Aorta (tissue), 5 donors: ENCODE data around the gene MEDAG. TPM values are rescaled to one million over a fixed set of nuclear protein-coding genes. Genes with fewer than 3 reads are reported as not detected.

ENCODE experiments used
- ATAC-seq: fragments of 200-7000 bp; cut with Tn5 transposase; one replicate; pipeline ENCODE4 v1.9.1; 2022; ENCODE audit warnings: moderate library complexity; ENCODE audit not compliant: low FRiP score
- DNase-seq, 2 donors: peaks; one replicate each; pipeline ENCODE4 v3.0.0-alpha.2; 2020
- H3K27ac ChIP-seq, 2 donors: one replicate each; pipeline ENCODE4 v1.5.1; 2013; ENCODE audit warnings: low read length in 2 of 2, mild to moderate bottlenecking in 2 of 2, moderate library complexity in 2 of 2, control low read depth in 1 of 2, inconsistent platforms in 1 of 2, low read depth in 1 of 2
- H3K27me3 ChIP-seq, 2 donors: one replicate each; pipeline ENCODE4 v1.6.1; 2013; ENCODE audit warnings: control low read depth in 1 of 2, low read length in 1 of 2, mild to moderate bottlenecking in 1 of 2, moderate library complexity in 1 of 2; ENCODE audit not compliant: insufficient read depth in 2 of 2, control insufficient read depth in 1 of 2
- H3K36me3 ChIP-seq, 2 donors: one replicate each; pipeline ENCODE4 v1.6.1; 2013; ENCODE audit warnings: control low read depth in 1 of 2, low read length in 1 of 2, mild to moderate bottlenecking in 1 of 2; ENCODE audit not compliant: insufficient read depth in 2 of 2, control insufficient read depth in 1 of 2
- H3K4me1 ChIP-seq, 2 donors: one replicate each; pipeline ENCODE4 v1.6.1; 2013; ENCODE audit warnings: low read length in 2 of 2, control low read depth in 1 of 2, mild to moderate bottlenecking in 1 of 2, moderate library complexity in 1 of 2; ENCODE audit not compliant: insufficient read depth in 2 of 2, control insufficient read depth in 1 of 2
- H3K4me3 ChIP-seq, 2 donors: one replicate each; pipeline ENCODE4 v1.5.1; 2013; ENCODE audit warnings: low read length in 2 of 2, control low read depth in 1 of 2, mild to moderate bottlenecking in 1 of 2
- H3K9me3 ChIP-seq: one replicate; pipeline ENCODE4 v1.6.1; 2013; ENCODE audit warnings: mild to moderate bottlenecking, low read length; ENCODE audit not compliant: control insufficient read depth
- WGBS, 2 donors: extraction: QIAGEN DNeasy Blood & Tissue Kit; methylation state at CpG; one replicate each; pipeline ENCODE4 v1.1.7; 2013; 5-methylcytosine and 5-hydroxymethylcytosine counted together
- intact Hi-C, 2 donors: fragments of 100-400 bp; cut with DNase I; formaldehyde crosslinking; loops; one replicate each; pipeline versions ENCODE4 v1.14.2 to v1.15.0; 2022
- polyA plus RNA-seq, 2 donors: library from polyadenylated mRNA; stranded (reverse); fragments of 200-250 nt; gene quantifications; one replicate each; pipeline ENCODE4 v1.2.3, GENCODE V29; 2013
- total RNA-seq, 2 donors: library from RNA; stranded (reverse); fragmentation: NEBNext Ultra II Directional; extraction: Animal tissue kit (Norgen Biotek cat#: 25700); gene quantifications; one replicate each; pipeline ENCODE4 v1.2.1, GENCODE V29; 2021
- donor health status: healthy with polysubstance abuse.
- donor health status: Bipolar disorder and iron deficiency.
- donor health status: DM: no; HTN: no; CAD: no.
- donor health status: DM: no; HTN: no; CAD: no.
- donor health status: DM: yes; HTN: yes; CAD: no.

Gene MEDAG
- total and polyA plus RNA-seq, 4 donors: 60.2 to 188 (median 155) TPM

DNA sequence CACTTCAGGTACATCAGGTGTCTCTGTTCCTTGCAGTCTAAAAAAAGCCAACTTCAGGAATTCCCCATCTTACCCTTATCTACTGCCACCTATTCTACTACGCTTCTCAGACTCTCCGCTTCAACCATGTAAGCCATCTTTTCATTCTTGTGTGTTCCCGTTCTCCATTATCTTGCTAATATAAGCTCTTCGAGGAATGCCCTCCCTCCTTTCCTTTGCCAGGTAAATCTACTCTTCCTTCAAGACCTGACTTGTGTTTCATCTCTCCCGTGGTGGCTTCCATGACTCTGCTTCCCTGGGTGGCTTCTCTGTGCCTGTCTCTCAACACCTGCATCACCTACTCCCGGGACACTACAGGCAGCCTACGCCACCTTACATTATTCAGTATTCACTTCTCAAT is 42.3 kb upstream of the MEDAG start:
- 87 to 91% methylated on average over 7 of the region's 7 CpGs for WGBS, 2 donors
- Histone ChIP-seq H3K27ac (peak overlapping the region; percentile 81 to 86), H3K36me3 (no peaks in the 10 kb centered on the region), H3K9me3 (no peaks in the 10 kb centered on the region), H3K27me3 (no peaks in the 10 kb centered on the region), H3K4me1 (peaks cover 0 to 2% of the 10 kb centered on the region in 2 donors), H3K4me3 (no peak overlapping the region)
- intact Hi-C loops: loop anchor here (2.0 to 10.0 kb wide), 5 partner anchors 15 to 439 kb away; partner anchors contain the start of gene UBE2L5 (in 1 of the 2)
- ATAC-seq: no peak
- no peak for DNase-seq

DNA sequence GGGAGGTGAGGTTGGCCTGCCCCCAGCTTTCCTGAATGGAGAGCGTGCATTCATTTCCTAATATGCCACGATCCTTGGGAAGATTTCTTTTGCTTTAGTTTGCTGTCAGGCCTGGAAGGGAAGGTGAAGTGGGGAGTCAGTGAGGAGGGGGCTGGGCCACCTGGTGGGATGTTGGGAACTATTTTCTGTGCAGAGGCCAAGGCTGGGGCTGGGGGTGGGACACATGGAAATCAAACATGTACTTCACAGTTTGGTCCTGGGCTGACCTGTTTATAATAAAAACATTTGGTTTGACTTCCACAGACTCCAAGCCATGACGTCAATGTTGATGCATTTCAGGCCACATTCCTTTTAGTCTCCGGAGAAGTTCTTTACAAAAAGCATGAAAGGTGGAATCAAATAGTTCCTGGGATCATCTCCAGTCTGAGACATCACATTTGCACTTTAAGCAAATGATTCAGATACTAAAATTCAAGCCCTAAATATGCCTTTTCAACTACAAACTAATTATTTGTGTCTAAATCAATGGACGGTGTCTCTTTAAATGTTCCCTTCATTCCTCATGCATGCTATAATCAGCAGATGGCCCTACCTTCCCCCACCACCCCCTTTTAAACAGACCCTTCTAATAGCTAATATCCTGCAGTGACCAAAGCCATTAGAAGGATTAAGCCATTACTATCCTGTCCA is 41.5 kb upstream of the MEDAG start:
- peaks cover 2 to 3% of the 10 kb centered on the region in 2 donors for H3K4me1 ChIP-seq
- WGBS, 2 donors: 4 to 11% methylated on average over 5 of the region's 5 CpGs
- no peaks in the 10 kb centered on the region for H3K27me3 ChIP-seq
- no peak overlapping the region for H3K4me3 ChIP-seq
- ATAC-seq (peak; percentile 40), DNase-seq (no peak)
- H3K9me3 ChIP-seq: no peaks in the 10 kb centered on the region
- intact Hi-C loops: loop anchor here (2.0 to 10.0 kb wide), 6 partner anchors 16 to 440 kb away; partner anchors contain the start of genes UBE2L5 (in 1 of the 2) and USPL1 (in 1 of the 2)
- no peaks in the 10 kb centered on the region for H3K36me3 ChIP-seq
- H3K27ac ChIP-seq: peak overlapping the region; percentile 81 to 86

DNA sequence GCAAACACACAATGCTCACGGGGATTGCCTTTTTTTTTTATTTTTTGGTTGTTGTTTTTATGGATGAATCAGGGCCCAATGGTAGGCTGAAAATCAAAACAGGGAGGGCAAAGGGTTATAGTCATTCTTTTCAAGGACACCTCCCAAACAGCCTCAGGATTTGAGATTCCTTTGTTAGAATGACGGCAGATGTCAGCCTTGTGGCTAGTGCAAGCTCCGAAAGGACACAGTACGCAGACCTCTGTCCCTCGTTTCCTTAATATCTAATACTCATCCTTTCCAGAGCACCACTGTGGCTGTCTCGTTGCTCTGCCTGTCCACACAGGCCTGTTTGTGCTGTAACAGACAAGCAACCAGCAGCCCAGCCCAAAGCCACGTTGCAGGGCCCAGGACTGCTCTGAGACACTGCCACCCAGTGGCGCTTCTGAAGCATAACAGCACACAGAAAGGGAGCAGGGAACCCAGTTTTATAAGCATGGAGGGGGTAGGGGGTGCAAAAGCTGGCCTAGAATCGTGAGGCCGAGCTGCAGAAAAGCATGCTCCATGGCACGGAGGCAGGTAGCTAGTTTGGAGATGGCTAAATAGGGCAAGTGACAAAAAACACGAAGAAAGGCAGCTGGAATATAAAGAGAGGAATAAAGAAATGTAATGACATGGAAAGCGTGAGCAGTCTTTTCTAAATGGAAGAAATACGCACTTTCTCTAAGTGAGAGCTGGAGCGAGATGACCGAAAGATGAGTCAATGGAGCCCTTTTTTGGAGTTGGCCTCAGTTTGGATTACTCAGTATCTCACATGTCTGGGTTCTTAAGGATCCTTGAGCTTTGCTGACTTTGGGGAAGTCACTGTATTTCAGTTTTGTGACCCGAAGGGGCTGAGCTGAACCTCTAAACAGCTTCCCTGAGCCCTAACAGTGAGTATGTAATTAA is 40.7 kb upstream of the MEDAG start:
- ATAC-seq (peak; percentile 93), DNase-seq (peak; percentile 87 to 89)
- Histone ChIP-seq H3K4me1 (peaks cover 2 to 3% of the 10 kb centered on the region in 2 donors), H3K36me3 (no peaks in the 10 kb centered on the region), H3K4me3 (no peak overlapping the region), H3K27me3 (no peaks in the 10 kb centered on the region), H3K27ac (peak overlapping the region; percentile 56 to 81), H3K9me3 (no peaks in the 10 kb centered on the region)
- WGBS, 2 donors: 14 to 17% methylated on average over 17 of the region's 17 CpGs
- intact Hi-C loops: loop anchor here (2.0 to 10.0 kb wide), 5 partner anchors 15 to 441 kb away; partner anchors contain the start of genes UBE2L5 (in 1 of the 2) and USPL1 (in 1 of the 2)

DNA sequence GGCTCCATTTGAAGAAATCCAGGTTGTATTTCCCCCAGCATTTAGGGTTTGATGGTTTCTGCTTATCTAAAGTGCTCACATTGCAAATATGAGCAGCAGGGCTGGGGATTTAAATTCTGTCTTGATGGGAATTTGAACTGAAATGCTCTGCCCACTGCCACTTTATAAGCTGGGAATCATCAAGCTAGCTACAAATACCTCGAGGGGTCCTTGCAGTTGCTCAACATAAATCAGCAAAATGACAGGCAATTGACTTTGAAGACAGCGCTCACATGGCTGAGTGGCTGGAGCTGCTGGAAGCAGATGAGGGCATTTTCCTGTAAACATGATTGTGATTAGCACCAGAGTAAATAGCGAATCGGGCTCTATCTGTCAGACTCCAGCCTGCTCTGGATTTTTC is 39.4 kb upstream of the MEDAG start:
- H3K4me1 ChIP-seq: peaks cover 2 to 3% of the 10 kb centered on the region in 2 donors
- no peak overlapping the region for H3K27ac ChIP-seq
- no peaks in the 10 kb centered on the region for H3K36me3 ChIP-seq
- ATAC-seq: no peak
- H3K4me3 ChIP-seq: no peak overlapping the region
- no peaks in the 10 kb centered on the region for H3K27me3 ChIP-seq
- no peaks in the 10 kb centered on the region for H3K9me3 ChIP-seq
- DNase-seq: no peak
- intact Hi-C loops: loop anchor here (5.0 to 10.0 kb wide), 3 partner anchors 59 to 442 kb away; partner anchors contain the start of genes UBE2L5 (in 1 of the 2) and USPL1 (in 1 of the 2)
- WGBS, 2 donors: 84 to 89% methylated on average over 4 of the region's 4 CpGs

DNA sequence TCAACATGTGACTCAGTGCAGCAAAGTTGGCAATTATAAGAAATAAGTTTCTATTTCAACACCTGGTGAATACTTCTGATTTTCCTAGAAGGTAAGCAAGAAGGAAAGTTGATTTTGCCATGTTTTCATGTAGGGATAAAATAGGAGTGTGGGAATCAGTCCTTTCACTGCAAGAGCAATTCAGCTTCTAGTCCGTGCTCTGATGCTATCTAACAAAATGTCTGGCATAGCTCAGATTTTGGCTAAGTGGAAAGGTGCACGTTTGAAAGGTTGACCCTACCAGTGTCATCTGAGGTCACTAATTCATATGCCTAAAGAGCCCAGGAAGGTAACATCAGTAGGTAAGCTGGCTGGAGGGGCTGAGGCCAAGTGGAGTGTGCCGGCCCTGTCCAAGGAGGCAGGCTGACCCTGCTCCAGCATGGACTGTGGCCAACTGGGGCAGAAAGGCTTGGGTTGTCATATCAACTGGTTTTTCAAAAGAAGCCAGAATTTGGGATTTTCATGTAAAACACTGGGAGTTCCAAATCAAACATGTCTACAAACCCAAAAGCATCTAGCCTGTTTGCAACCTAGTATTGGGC is 38.9 kb upstream of the MEDAG start:
- H3K27me3 ChIP-seq: no peaks in the 10 kb centered on the region
- WGBS, 2 donors: 48 to 49% methylated on average over 3 of the region's 3 CpGs
- DNase-seq: no peak
- H3K4me3 ChIP-seq: no peak overlapping the region
- H3K27ac ChIP-seq: no peak overlapping the region
- no peak for ATAC-seq
- H3K9me3 ChIP-seq: no peaks in the 10 kb centered on the region
- intact Hi-C loops: loop anchor here (5.0 to 10.0 kb wide), 3 partner anchors 60 to 442 kb away; partner anchors contain the start of genes UBE2L5 (in 1 of the 2) and USPL1 (in 1 of the 2)
- no peaks in the 10 kb centered on the region for H3K36me3 ChIP-seq
- peaks cover 2 to 3% of the 10 kb centered on the region in 2 donors for H3K4me1 ChIP-seq

DNA sequence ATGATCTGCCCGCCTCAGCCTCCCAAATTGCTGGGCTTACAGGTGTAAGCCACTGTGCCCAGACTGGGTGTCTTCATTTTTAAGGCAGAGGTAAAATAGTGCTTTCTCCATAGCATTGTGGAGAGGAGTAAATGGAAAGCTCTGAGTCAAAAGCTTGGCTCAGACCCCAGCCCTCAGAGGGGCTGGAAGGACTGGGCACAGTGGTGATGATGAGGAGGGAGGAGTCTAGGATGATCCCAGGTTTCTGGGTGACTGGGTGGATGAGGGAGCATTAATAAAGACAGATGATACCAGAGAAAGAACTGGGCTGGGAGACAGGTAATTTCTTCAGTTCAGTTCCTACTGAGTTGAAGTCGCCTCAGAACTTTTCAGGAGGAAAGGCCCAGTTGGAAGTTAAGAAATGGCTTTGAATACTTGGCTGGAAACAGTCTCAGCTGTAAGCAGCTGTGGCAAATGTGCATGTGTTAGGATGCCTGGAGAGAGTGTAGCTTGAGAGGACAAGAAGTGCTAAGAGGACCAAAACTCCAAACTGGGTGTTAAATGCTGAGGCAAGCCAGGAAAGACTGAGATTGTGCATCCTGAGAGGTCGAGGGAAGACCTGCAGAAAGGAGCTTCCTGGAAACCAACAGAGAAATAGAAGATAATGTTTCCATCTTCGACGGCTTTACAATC is 37.1 kb upstream of the MEDAG start:
- ATAC-seq (no peak), DNase-seq (no peak)
- Histone ChIP-seq H3K36me3 (no peaks in the 10 kb centered on the region), H3K27ac (peak overlapping the region; percentile 70 to 75), H3K27me3 (no peaks in the 10 kb centered on the region), H3K4me1 (peaks cover 5% of the 10 kb centered on the region in 2 donors), H3K4me3 (no peak overlapping the region), H3K9me3 (no peaks in the 10 kb centered on the region)
- 81 to 83% methylated on average over 5 of the region's 5 CpGs for WGBS, 2 donors
- intact Hi-C loops: loop anchor here (5.0 to 10.0 kb wide), 3 partner anchors 62 to 444 kb away; partner anchors contain the start of genes UBE2L5 (in 1 of the 2) and USPL1 (in 1 of the 2)

DNA sequence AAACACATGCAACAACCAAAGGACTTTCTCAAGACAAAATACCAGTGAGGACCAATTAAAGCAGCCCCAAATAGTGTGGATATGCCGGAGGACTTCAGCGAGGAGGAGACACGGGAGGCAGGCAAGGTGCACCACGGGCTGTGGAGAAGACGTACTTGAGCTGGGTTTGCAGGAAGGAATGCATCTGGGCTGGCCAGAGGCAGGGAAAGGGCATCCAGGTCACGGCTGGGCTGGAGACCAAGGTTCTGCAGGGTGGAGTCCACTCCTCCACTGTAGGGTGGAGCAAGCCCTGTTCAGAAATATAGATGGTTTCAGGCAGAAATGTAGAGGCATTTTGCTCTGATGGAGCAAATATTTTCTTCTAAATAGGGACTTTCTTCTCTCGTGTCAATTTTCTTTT is 36.6 kb upstream of the MEDAG start:
- Histone ChIP-seq H3K4me1 (peaks cover 2 to 5% of the 10 kb centered on the region in 2 donors), H3K36me3 (no peaks in the 10 kb centered on the region), H3K9me3 (no peaks in the 10 kb centered on the region), H3K27me3 (no peaks in the 10 kb centered on the region), H3K27ac (peak overlapping the region; percentile 70 to 75), H3K4me3 (no peak overlapping the region)
- ATAC-seq (no peak), DNase-seq (peak; percentile 80 to 87)
- 38 to 46% methylated on average over 7 of the region's 7 CpGs for WGBS, 2 donors
- intact Hi-C loops: loop anchor here (5.0 to 10.0 kb wide), 3 partner anchors 62 to 445 kb away; partner anchors contain the start of genes UBE2L5 (in 1 of the 2) and USPL1 (in 1 of the 2)
